K562 (cell line): ENCODE measurements around the gene GPATCH2.

ENCODE experiments used
- BRD4 ChIP-seq: fragments of 200-600 bp; sonication (generic); IDR thresholded peaks from 2 replicates; pipeline ENCODE4 v1.6.1; 2017; ENCODE audit warnings: inconsistent platforms
- BRD9 ChIP-seq: fragments of 450-650 bp; IDR thresholded peaks from 2 replicates; pipeline ENCODE4 v1.6.1; 2018; ENCODE audit warnings: low read depth; ENCODE audit not compliant: partially characterized antibody
- CEBPB ChIP-seq: fragments of 450-650 bp; IDR thresholded peaks from 2 replicates; pipeline ENCODE4 v1.6.1; 2016; ENCODE audit warnings: missing genetic modification characterization, missing compliant biosample characterization
- CTCF ChIP-seq, 3 experiments: IDR thresholded peaks in 2 of 3; conservative IDR thresholded peaks in 1 of 3; 2 replicates each; pipeline ENCODE4 v1.5.1; 2011 to 2012; ENCODE audit warnings: low read length in 3 of 3, mild to moderate bottlenecking in 3 of 3, control low read depth in 2 of 3, improper control_type of control experiment in 1 of 3, inconsistent platforms in 1 of 3, low read depth in 1 of 3, mixed read lengths in 1 of 3, moderate library complexity in 1 of 3; ENCODE audit not compliant: insufficient read depth in 2 of 3
- HDAC3 ChIP-seq: fragments of 450-650 bp; IDR thresholded peaks from 2 replicates; pipeline ENCODE4 v1.6.1; 2018; ENCODE audit warnings: borderline replicate concordance, mild to moderate bottlenecking, moderate library complexity; ENCODE audit not compliant: partially characterized antibody
- LEF1 ChIP-seq: fragments of 450-650 bp; IDR thresholded peaks from 2 replicates; pipeline ENCODE4 v1.6.1; 2016; ENCODE audit warnings: mild to moderate bottlenecking
- NFE2L1 ChIP-seq: fragments of 450-650 bp; IDR thresholded peaks from 2 replicates; pipeline ENCODE4 v1.6.1; 2016; ENCODE audit warnings: missing genetic modification characterization, low read depth, mild to moderate bottlenecking, missing compliant biosample characterization, moderate library complexity, borderline replicate concordance
- POLR2AphosphoS5 ChIP-seq: IDR thresholded peaks from 2 replicates; pipeline ENCODE4 v1.6.1; 2011; ENCODE audit warnings: mild to moderate bottlenecking, low read depth, low read length, moderate library complexity; ENCODE audit not compliant: control insufficient read depth, insufficient read depth
- ZNF766 ChIP-seq: fragments of 200-800 bp; sonication (Bioruptor generic); conservative IDR thresholded peaks from 2 replicates; pipeline ENCODE4 v1.6.1; 2016; ENCODE audit warnings: missing genetic modification characterization, missing compliant biosample characterization

- no peak for TF ChIP-seq BRD4
- no peak for TF ChIP-seq ZNF766 (CRISPR knock-in tag)
- no peak for TF ChIP-seq NFE2L1 (tag)
- TF ChIP-seq POLR2AphosphoS5 = no peak
- TF ChIP-seq HDAC3 = no peak
- TF ChIP-seq CTCF (IDR thresholded peaks at IDR 0.05 in 2 of 3, conservative IDR thresholded peaks at IDR 0.05 in 1 of 3; ENCODE audit: insufficient read depth in 2 of 3, low read depth in 1 of 3, low read length in 3 of 3) = no peak
- TF ChIP-seq BRD9 = no peak
- no peak for TF ChIP-seq CEBPB (tag)
- no peak for TF ChIP-seq LEF1
Observed at GRCh38 chr1:217542136-217542777, 88.6 kb downstream of the GPATCH2 start.
